NCI-H510A treated with DMSO at 0.1 percent for 48 hours (cell line): ENCODE results near the gene PAX5.

ENCODE experiments used
- DNase-seq: peaks from one replicate; lab custom pipeline; 2025; lab: John Stamatoyannopoulos, UW

PAX5 gene

GRCh38 chr9:36832164-36832795 lies 201.8 kb downstream of the PAX5 start:
- no peak for DNase-seq

- no peak for DNase-seq
These were observed 202.5 kb downstream of the PAX5 start for GRCh38 chr9:36831381-36832161.

- no peak for DNase-seq
These were observed 205.5 kb downstream of the PAX5 start for GRCh38 chr9:36828611-36829013.

- no peak for DNase-seq
These were observed 206.5 kb downstream of the PAX5 start for GRCh38 chr9:36827593-36827992.

GRCh38 chr9:36826581-36826980 lies 207.5 kb downstream of the PAX5 start:
- no peak for DNase-seq

- DNase-seq, result no peak
These were observed 208.9 kb downstream of the PAX5 start for GRCh38 chr9:36825179-36825578.

- DNase-seq, result no peak
These were observed 210.1 kb downstream of the PAX5 start for GRCh38 chr9:36823934-36824333.

GRCh38 chr9:36823466-36823865 lies 210.6 kb downstream of the PAX5 start:
- no peak for DNase-seq

- DNase-seq, result no peak
These were observed 211.9 kb downstream of the PAX5 start for GRCh38 chr9:36822201-36822600.

GRCh38 chr9:36820392-36820861 lies 213.6 kb downstream of the PAX5 start:
- no peak for DNase-seq

- peak; percentile 1 for DNase-seq
These were observed 214.8 kb downstream of the PAX5 start for GRCh38 chr9:36818965-36819870.

GRCh38 chr9:36818242-36818938 lies 215.7 kb downstream of the PAX5 start:
- DNase-seq, result no peak

GRCh38 chr9:36817160-36817834 lies 216.8 kb downstream of the PAX5 start:
- no peak for DNase-seq

- no peak for DNase-seq
These were observed 217.7 kb downstream of the PAX5 start for GRCh38 chr9:36816371-36816770.

GRCh38 chr9:36815566-36816348 lies 218.3 kb downstream of the PAX5 start:
- no peak for DNase-seq

GRCh38 chr9:36815023-36815422 lies 219.0 kb downstream of the PAX5 start:
- DNase-seq, result no peak

GRCh38 chr9:36813154-36813553 lies 220.9 kb downstream of the PAX5 start:
- no peak for DNase-seq

GRCh38 chr9:36812556-36812955 lies 221.5 kb downstream of the PAX5 start:
- DNase-seq, result no peak

GRCh38 chr9:36808251-36808650 lies 225.8 kb downstream of the PAX5 start:
- DNase-seq, result no peak

GRCh38 chr9:36803961-36804360 lies 230.1 kb downstream of the PAX5 start:
- no peak for DNase-seq
